Measurements from ENCODE around the gene CIT. TPM values are rescaled to one million over a fixed set of nuclear protein-coding genes. Genes with fewer than 3 reads are reported as not detected.
"Not testable (repeated sequence)": the region's sequence is repeated elsewhere in the genome, so short reads cannot be mapped to it uniquely, and the experiment has no call there.

CIT gene
- total and polyA plus RNA-seq, 9 donors: 0.39 to 3.6 (median 1.7) TPM

DNA sequence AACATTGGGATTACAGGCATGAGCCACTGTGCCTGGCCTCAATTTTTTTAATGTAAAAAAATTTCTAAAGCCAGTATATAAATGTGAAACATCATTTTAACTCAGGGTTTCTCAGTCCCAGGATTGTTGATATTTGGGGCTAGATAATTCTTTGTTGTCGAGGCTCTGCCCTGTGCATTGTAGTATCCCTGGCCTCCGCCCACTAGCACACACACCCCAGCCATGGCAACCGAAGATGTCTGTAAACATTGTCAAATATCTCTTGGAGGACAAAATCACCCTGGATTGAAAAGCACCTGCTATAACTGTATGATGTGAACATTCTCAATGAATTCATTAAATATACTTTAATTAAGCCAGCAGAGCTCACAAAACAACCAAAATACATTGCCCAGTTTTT lies 8.4 kb upstream of the CIT start:
- H3K9me3 ChIP-seq: no peaks in the 10 kb centered on the region
- intact Hi-C loops (cut with DNase I): no loop called here
- H3K27me3 ChIP-seq: no peaks in the 10 kb centered on the region
- H3K27ac ChIP-seq: no peak overlapping the region
- H3K4me1 ChIP-seq (ENCODE audit: insufficient read depth): no peaks in the 10 kb centered on the region
- WGBS, 3 donors: 58 to 68% (median 61%) methylated on average over 3 of the region's 3 CpGs
- no peaks in the 10 kb centered on the region for H3K36me3 ChIP-seq
- no peak for DNase-seq
- no peak overlapping the region for H3K4me3 ChIP-seq
- TF ChIP-seq EP300 (IDR thresholded peaks at IDR 0.05): no peak
- TF ChIP-seq, protein P1, sequence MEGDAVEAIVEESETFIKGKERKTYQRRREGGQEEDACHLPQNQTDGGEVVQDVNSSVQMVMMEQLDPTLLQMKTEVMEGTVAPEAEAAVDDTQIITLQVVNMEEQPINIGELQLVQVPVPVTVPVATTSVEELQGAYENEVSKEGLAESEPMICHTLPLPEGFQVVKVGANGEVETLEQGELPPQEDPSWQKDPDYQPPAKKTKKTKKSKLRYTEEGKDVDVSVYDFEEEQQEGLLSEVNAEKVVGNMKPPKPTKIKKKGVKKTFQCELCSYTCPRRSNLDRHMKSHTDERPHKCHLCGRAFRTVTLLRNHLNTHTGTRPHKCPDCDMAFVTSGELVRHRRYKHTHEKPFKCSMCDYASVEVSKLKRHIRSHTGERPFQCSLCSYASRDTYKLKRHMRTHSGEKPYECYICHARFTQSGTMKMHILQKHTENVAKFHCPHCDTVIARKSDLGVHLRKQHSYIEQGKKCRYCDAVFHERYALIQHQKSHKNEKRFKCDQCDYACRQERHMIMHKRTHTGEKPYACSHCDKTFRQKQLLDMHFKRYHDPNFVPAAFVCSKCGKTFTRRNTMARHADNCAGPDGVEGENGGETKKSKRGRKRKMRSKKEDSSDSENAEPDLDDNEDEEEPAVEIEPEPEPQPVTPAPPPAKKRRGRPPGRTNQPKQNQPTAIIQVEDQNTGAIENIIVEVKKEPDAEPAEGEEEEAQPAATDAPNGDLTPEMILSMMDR (IDR thresholded peaks at IDR 0.05): no peak
- TF ChIP-seq POLR2A (IDR thresholded peaks at IDR 0.05): no peak

DNA sequence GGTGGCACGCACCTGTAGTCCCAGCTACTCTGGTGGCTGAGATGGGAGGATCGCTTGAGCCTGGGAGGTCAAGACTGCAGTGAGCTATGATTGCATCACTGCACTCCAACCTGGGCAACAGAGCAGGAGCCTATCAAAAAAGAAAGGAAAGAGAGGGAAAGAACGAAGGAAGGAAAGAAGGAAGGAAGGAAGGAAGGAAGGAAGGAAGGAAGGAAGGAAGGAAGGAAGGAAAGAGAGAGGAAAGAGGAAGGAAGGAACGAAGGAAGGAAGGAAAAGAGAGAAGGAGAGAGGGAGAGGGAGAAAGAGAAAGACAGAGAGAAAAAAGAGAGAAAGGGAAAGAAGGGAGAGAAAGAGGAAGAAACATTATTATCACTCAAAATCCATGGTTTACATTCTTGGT lies 6.7 kb upstream of the CIT start:
- H3K36me3 ChIP-seq; intact Hi-C loops (cut with DNase I); H3K4me3 ChIP-seq; H3K4me1 ChIP-seq (ENCODE audit: insufficient read depth); H3K27ac ChIP-seq; H3K9me3 ChIP-seq; DNase-seq; H3K27me3 ChIP-seq: not testable (repeated sequence)
- 76 to 85% (median 79%) methylated on average over 4 of the region's 4 CpGs for WGBS, 3 donors

DNA sequence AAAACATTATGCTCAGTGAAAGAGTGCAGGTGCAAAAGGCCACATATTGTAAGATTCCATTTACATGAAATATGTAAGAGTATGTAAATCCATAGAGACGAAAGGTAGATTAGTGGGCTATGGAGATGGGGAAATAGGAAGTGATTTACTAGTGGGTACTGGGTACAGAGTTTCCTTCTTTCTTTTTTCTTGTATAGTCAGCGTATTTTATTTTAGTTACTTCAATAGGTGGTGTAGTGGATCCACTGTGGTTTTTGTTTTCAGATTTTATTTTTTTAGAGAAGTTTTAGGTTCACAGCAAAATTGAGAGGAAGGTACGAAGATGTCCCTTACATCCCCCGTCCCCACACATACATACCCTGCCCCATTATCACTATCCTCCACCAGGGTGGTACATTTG lies 6.1 kb upstream of the CIT start:
- H3K9me3 ChIP-seq: no peaks in the 10 kb centered on the region
- intact Hi-C loops (cut with DNase I): no loop called here
- TF ChIP-seq, protein P1 (IDR thresholded peaks at IDR 0.05): no peak
- TF ChIP-seq EP300 (IDR thresholded peaks at IDR 0.05): no peak
- no peak for TF ChIP-seq POLR2A (IDR thresholded peaks at IDR 0.05)
- WGBS, 3 donors: 84 to 86% (median 85%) methylated on average over 4 of the region's 4 CpGs
- H3K27me3 ChIP-seq: no peaks in the 10 kb centered on the region
- no peak overlapping the region for H3K27ac ChIP-seq
- no peaks in the 10 kb centered on the region for H3K36me3 ChIP-seq
- no peak for DNase-seq
- no peaks in the 10 kb centered on the region for H3K4me1 ChIP-seq (ENCODE audit: insufficient read depth)
- H3K4me3 ChIP-seq: no peak overlapping the region

DNA sequence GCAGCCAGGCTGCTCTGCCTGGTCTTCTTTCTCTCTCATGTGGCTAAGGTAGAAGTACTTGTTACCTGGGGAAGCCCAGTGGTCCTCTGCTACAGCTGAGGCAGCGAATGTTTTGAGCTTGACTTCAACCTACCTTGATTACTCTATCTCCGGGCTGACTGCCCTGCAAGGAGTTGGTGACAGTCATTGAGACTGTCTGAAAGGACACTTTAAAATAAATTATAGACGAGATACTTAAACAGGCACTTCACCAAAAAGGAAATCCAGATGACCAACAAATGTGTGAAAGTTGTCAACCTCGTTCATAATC lies 474 bp upstream of the CIT start:
- no peak for DNase-seq
- H3K4me1 ChIP-seq (ENCODE audit: insufficient read depth): no peaks in the 10 kb centered on the region
- 21 to 36% (median 33%) methylated on average over 4 of the region's 4 CpGs for WGBS, 3 donors
- TF ChIP-seq POLR2A (IDR thresholded peaks at IDR 0.05) (no peak), EP300 (IDR thresholded peaks at IDR 0.05) (no peak)
- TF ChIP-seq, protein P1 (IDR thresholded peaks at IDR 0.05): no peak
- intact Hi-C loops (cut with DNase I): no loop called here
- no peaks in the 10 kb centered on the region for H3K9me3 ChIP-seq
- H3K36me3 ChIP-seq: no peaks in the 10 kb centered on the region
- H3K27ac ChIP-seq: no peak overlapping the region
- H3K27me3 ChIP-seq: no peaks in the 10 kb centered on the region
- H3K4me3 ChIP-seq: peak overlapping the region; percentile 55

DNA sequence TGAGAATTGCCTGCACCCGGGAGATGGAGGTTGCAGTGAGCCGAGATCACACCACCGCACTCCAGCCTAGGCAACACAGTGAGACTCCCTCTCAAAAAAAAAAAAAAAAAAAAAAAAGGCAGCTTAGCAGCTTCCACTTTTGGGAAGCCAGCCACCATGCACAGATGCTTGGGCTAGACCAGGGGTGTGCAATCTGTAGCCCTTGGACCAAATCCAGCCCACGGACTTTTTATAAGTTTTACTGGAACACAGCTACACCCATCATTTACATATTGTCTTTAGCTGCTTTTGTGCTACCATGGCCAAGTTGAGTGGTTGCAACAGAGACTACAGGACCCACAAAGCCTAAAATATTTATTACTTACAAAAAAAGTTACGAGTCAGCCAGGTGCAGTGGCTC lies 6.7 kb downstream of the CIT start:
- WGBS, 3 donors: 70 to 77% (median 76%) methylated on average over 5 of the region's 5 CpGs
- no peak overlapping the region for H3K27ac ChIP-seq
- H3K36me3 ChIP-seq: no peaks in the 10 kb centered on the region
- intact Hi-C loops (cut with DNase I): no loop called here
- no peak overlapping the region for H3K4me3 ChIP-seq
- no peaks in the 10 kb centered on the region for H3K9me3 ChIP-seq
- no peaks in the 10 kb centered on the region for H3K4me1 ChIP-seq (ENCODE audit: insufficient read depth)
- no peak for DNase-seq
- no peak for TF ChIP-seq EP300 (IDR thresholded peaks at IDR 0.05)
- TF ChIP-seq POLR2A (IDR thresholded peaks at IDR 0.05): no peak
- TF ChIP-seq, protein P1 (IDR thresholded peaks at IDR 0.05): no peak
- H3K27me3 ChIP-seq: no peaks in the 10 kb centered on the region
